Neuronal stem cell (in vitro differentiated cells): ENCODE data around the gene SH2D7.
A peak's percentile ranks its signal among the peaks of the same experiment; 100 is the strongest.

Source experiments
- DNase-seq: peaks from one replicate; pipeline ENCODE4 v3.0.0-alpha.2; 2013; ENCODE audit warnings: low spot score
- H2AFZ ChIP-seq: one replicate; pipeline ENCODE4 v1.6.1; 2013; ENCODE audit warnings: mild to moderate bottlenecking, low read length, inconsistent platforms
- H2AK5ac ChIP-seq: 2 replicates; pipeline ENCODE4 v1.6.1; 2013; ENCODE audit warnings: low read depth, mild to moderate bottlenecking, inconsistent platforms, low read length, moderate library complexity, mixed read lengths
- H2BK120ac ChIP-seq: 2 replicates; pipeline ENCODE4 v1.6.1; 2013; ENCODE audit warnings: low read depth, mild to moderate bottlenecking, inconsistent platforms, low read length, moderate library complexity, mixed read lengths
- H2BK12ac ChIP-seq: one replicate; pipeline ENCODE4 v1.6.1; 2013; ENCODE audit warnings: low read length, inconsistent platforms
- H2BK15ac ChIP-seq: 2 replicates; pipeline ENCODE4 v1.6.1; 2013; ENCODE audit warnings: mild to moderate bottlenecking, low read length, inconsistent platforms, mixed read lengths
- H2BK5ac ChIP-seq: one replicate; pipeline ENCODE4 v1.6.1; 2013; ENCODE audit warnings: inconsistent platforms, mild to moderate bottlenecking, low read length, moderate library complexity
- H3K14ac ChIP-seq: one replicate; pipeline ENCODE4 v1.6.1; 2013; ENCODE audit warnings: low read length, inconsistent platforms
- H3K18ac ChIP-seq: 2 replicates; pipeline ENCODE4 v1.6.1; 2013; ENCODE audit warnings: low read length, inconsistent platforms
- H3K23ac ChIP-seq: 2 replicates; pipeline ENCODE4 v1.6.1; 2013; ENCODE audit warnings: low read depth, mild to moderate bottlenecking, mixed read lengths, low read length, inconsistent platforms; ENCODE audit not compliant: poor library complexity
- H3K27ac ChIP-seq: replicated peaks from 3 replicates; pipeline ENCODE4 v1.5.1; 2013; ENCODE audit warnings: low read length, inconsistent platforms
- H3K27me3 ChIP-seq, 3 experiments: 2 replicates each; pipeline ENCODE4 v1.6.1; 2013; ENCODE audit warnings: low read length in 3 of 3, mild to moderate bottlenecking in 2 of 3, inconsistent platforms in 1 of 3, low read depth in 1 of 3, mixed read lengths in 1 of 3, moderate library complexity in 1 of 3; ENCODE audit not compliant: control insufficient read depth in 3 of 3, insufficient read depth in 3 of 3
- H3K36me3 ChIP-seq, 2 donors: replicated peaks in 1 of 2; 2 replicates each; pipeline ENCODE4 v1.6.1; 2013; ENCODE audit warnings: low read length in 2 of 2; ENCODE audit not compliant: control insufficient read depth in 2 of 2, insufficient read depth in 2 of 2
- H3K4ac ChIP-seq: 2 replicates; pipeline ENCODE4 v1.6.1; 2013; ENCODE audit warnings: inconsistent platforms, mild to moderate bottlenecking, low read length, moderate library complexity
- H3K4me1 ChIP-seq, 2 donors: 1 replicate in 1 of 2; 2 replicates in 1 of 2; pipeline ENCODE4 v1.6.1; 2013; ENCODE audit warnings: low read length in 2 of 2, low read depth in 1 of 2; ENCODE audit not compliant: control insufficient read depth in 2 of 2, insufficient read depth in 1 of 2
- H3K4me2 ChIP-seq: one replicate; pipeline ENCODE4 v1.6.1; 2013; ENCODE audit warnings: mild to moderate bottlenecking, low read length, inconsistent platforms; ENCODE audit not compliant: insufficient read depth, poor library complexity, severe bottlenecking
- H3K4me3 ChIP-seq, 2 donors: 2 replicates each; pipeline ENCODE4 v1.5.1; 2013; ENCODE audit warnings: low read length in 2 of 2, mild to moderate bottlenecking in 2 of 2, inconsistent platforms in 1 of 2, moderate library complexity in 1 of 2
- H3K79me1 ChIP-seq: one replicate; pipeline ENCODE4 v1.6.1; 2013; ENCODE audit warnings: low read depth, mild to moderate bottlenecking, inconsistent platforms, low read length, moderate library complexity
- H3K9ac ChIP-seq: one replicate; pipeline ENCODE4 v1.6.1; 2013; ENCODE audit warnings: mild to moderate bottlenecking, low read depth, low read length, inconsistent platforms; ENCODE audit not compliant: poor library complexity
- H3K9me3 ChIP-seq, 2 donors: replicated peaks in 1 of 2; 2 replicates each; pipeline versions ENCODE3 to v1.6.1; 2013; ENCODE audit warnings: low read length in 2 of 2, mild to moderate bottlenecking in 2 of 2, inconsistent platforms in 1 of 2, low read depth in 1 of 2, mixed read lengths in 1 of 2, moderate library complexity in 1 of 2; ENCODE audit not compliant: control insufficient read depth in 2 of 2, insufficient read depth in 1 of 2
- H4K8ac ChIP-seq: one replicate; pipeline ENCODE4 v1.6.1; 2013; ENCODE audit warnings: low read depth, mild to moderate bottlenecking, inconsistent platforms, low read length, moderate library complexity
- H4K91ac ChIP-seq: one replicate; pipeline ENCODE4 v1.6.1; 2013; ENCODE audit warnings: low read length, low read depth, mild to moderate bottlenecking, inconsistent platforms; ENCODE audit not compliant: poor library complexity
- WGBS, 2 donors: extraction: QIAGEN DNeasy Blood & Tissue Kit; methylation state at CpG; one replicate each; pipeline ENCODE4 v1.1.7; 2013; ENCODE audit warnings: missing lambda C conversion rate in 2 of 2, mixed read lengths in 1 of 2; ENCODE audit not compliant: insufficient read length in 2 of 2, insufficient replicate concordance in 1 of 2; ENCODE audit errors: extremely low coverage in 2 of 2; 5-methylcytosine and 5-hydroxymethylcytosine counted together

SH2D7 gene

DNA sequence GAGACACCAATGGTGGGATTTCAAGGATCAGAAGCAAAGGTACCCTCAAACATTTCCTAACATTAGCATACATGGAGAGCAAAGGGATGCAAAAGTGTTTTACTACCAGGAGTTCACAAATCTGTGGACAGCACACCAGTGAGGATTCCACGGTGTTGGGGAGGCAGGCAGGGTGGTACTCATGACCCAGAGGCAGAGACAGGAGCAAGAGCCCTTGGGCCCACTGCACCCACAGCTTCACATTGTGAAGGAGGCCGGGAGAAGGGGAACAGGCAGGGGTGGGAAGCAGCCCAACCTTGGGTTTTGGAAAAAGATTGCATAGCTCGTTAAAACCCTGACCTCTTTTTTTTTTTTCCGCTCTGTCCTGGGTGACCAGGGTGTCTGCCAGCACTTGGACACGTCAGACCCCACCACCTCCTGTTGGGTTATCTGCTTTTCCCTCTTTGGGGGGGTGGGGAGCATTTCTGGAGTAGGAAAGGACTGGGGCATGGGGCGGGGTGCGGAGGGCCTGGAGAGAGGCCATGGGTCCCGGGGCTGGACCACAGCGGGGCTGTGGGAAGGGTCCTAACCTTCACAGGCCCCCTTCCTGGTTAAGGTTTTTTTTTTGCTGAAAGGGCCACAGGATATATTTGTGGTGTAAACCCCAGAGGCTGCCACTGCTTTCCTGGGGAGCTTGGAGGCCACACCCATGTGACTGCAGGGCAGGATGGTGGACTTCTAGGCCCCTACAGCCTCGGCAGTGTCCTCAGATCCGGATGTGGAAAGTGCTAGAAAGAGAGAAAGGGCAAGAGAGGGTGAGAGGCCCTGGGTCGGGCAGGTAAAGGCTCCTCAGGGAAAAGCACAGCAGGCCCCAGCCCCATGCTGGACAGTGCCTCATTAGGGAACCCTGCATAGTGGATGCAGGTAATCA, 12.5 kb downstream of the SH2D7 start:
- Histone ChIP-seq H2BK5ac (no peak overlapping the region), H3K4me1 (peaks cover 0 to 3% of the 10 kb centered on the region in 2 donors), H3K4ac (no peak overlapping the region), H3K9ac (peak overlapping the region; percentile 50), H3K18ac (no peak overlapping the region), H2AFZ (no peak overlapping the region), H3K36me3 (peaks cover 0 to 4% of the 10 kb centered on the region in 2 donors), H3K14ac (no peak overlapping the region), H2BK12ac (no peak overlapping the region), H3K4me2 (no peak overlapping the region), H3K23ac (no peak overlapping the region), H4K91ac (no peak overlapping the region), H3K79me1 (peaks cover 3% of the 10 kb centered on the region), H3K27me3 (no peaks in the 10 kb centered on the region), H2BK15ac (no peak overlapping the region), H4K8ac (no peak overlapping the region), H2AK5ac (no peak overlapping the region), H3K4me3 (no peak overlapping the region), H2BK120ac (no peak overlapping the region), H3K9me3 (no peaks in the 10 kb centered on the region), H3K27ac (no peak overlapping the region)
- WGBS, 2 donors, result no CpG with 5 or more reads among the region's 12 CpGs
- DNase-seq, result no peak

DNA sequence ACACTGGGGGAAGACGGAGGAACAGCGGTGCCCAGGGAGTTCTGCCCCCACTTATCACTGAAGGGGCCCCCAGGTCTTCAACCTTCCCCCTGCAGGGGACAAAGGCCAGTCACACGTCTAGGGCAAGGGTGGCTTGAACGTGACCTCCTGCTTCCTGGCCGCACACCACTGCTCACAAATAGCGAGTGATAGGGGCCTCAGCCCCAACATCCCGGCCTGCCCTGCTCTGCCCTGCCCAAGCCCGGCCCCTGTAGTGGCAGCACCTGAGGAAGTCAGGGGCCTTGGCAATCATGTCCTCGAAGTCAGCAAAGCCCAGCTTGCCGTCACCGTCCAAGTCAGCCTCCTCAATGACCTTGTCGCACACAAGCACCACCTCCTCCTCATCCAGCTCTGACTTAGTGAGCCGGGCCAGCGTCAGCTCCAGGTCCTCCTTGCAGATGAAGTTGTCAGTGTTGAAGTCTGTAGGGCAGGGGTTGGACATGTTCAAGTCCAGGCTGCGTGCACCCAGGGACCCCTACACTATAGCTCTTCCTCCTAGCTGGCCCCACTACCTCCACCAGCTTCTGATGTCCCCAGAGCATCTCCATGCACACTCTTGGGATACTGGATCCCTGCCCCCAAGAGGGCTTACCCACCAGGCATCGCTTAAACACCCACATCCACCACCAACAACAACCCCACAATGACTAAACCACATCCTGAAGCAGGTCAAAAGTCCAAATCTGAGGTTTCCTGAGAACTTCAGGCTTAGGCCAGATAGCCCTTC, 13.3 kb downstream of the SH2D7 start:
- H3K4ac ChIP-seq, result no peak overlapping the region
- H3K36me3 ChIP-seq, result peaks cover 0 to 4% of the 10 kb centered on the region in 2 donors
- H3K27ac ChIP-seq, result no peak overlapping the region
- no CpG with 5 or more reads among the region's 16 CpGs for WGBS, 2 donors
- H4K8ac ChIP-seq, result no peak overlapping the region
- H2BK5ac ChIP-seq, result no peak overlapping the region
- no peak overlapping the region for H3K4me2 ChIP-seq
- H3K4me3 ChIP-seq, result no peak overlapping the region
- no peak overlapping the region for H2BK15ac ChIP-seq
- H2BK120ac ChIP-seq, result no peak overlapping the region
- H3K9me3 ChIP-seq, result no peaks in the 10 kb centered on the region
- H2AFZ ChIP-seq, result no peak overlapping the region
- no peaks in the 10 kb centered on the region for H3K27me3 ChIP-seq
- no peak overlapping the region for H2BK12ac ChIP-seq
- H3K4me1 ChIP-seq, result peaks cover 0 to 3% of the 10 kb centered on the region in 2 donors
- peak overlapping the region; percentile 31 for H3K14ac ChIP-seq
- H3K18ac ChIP-seq, result no peak overlapping the region
- no peak for DNase-seq
- peaks cover 3% of the 10 kb centered on the region for H3K79me1 ChIP-seq
- H3K23ac ChIP-seq, result no peak overlapping the region
- no peak overlapping the region for H4K91ac ChIP-seq
- no peak overlapping the region for H3K9ac ChIP-seq
- H2AK5ac ChIP-seq, result no peak overlapping the region

DNA sequence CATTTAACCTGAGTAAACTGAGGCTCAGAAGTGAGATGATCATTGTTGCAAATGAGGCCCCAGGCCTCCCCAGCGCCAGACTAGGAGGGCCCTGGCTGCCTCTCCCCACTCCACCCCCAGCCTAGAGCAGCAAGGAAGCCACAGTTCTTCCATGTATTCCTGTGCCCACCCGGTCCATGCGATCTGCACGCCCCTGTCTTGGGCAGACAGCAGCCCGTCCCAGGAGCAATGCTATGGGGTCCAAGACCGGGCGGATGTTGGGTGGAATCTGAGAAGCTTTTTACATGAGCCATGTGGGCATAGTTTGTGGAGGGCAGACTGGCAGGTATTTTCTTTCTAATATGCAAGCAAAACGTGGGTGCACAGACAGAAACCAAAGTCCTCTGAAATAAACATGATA, 15.1 kb downstream of the SH2D7 start:
- Histone ChIP-seq H3K27ac (no peak overlapping the region), H2BK15ac (no peak overlapping the region), H2BK120ac (no peak overlapping the region), H3K14ac (no peak overlapping the region), H3K79me1 (peaks cover 3% of the 10 kb centered on the region), H3K27me3 (no peaks in the 10 kb centered on the region), H4K8ac (no peak overlapping the region), H3K9ac (no peak overlapping the region), H2AK5ac (no peak overlapping the region), H3K36me3 (peaks cover 0 to 4% of the 10 kb centered on the region in 2 donors), H3K23ac (no peak overlapping the region), H2AFZ (no peak overlapping the region), H2BK5ac (no peak overlapping the region), H4K91ac (peak overlapping the region; percentile 88), H3K9me3 (no peaks in the 10 kb centered on the region), H3K4me1 (peaks cover 0 to 3% of the 10 kb centered on the region in 2 donors), H3K4me3 (no peak overlapping the region), H2BK12ac (no peak overlapping the region), H3K4me2 (no peak overlapping the region), H3K4ac (no peak overlapping the region), H3K18ac (no peak overlapping the region)
- WGBS, 2 donors, result no CpG with 5 or more reads among the region's 8 CpGs
- no peak for DNase-seq
